GM21576 (cell line): ENCODE results near the gene ERBB3.

ENCODE experiments used
- ATAC-seq: cut with Tn5 transposase; IDR thresholded peaks from one replicate; pipeline ENCODE4 v1.9.1; 2021; ENCODE audit warnings: mild to moderate bottlenecking, moderate library complexity; ENCODE audit not compliant: unreplicated experiment

Gene ERBB3

GRCh38 chr12:56129942-56130495 lies 50.1 kb downstream of the ERBB3 start:
- no peak for ATAC-seq

- no peak for ATAC-seq
These were observed 50.9 kb downstream of the ERBB3 start for GRCh38 chr12:56130876-56131275.

GRCh38 chr12:56134897-56135296 lies 54.9 kb downstream of the ERBB3 start:
- no peak for ATAC-seq

GRCh38 chr12:56137853-56138571 lies 58.0 kb downstream of the ERBB3 start:
- ATAC-seq: no peak

- ATAC-seq: no peak
These were observed 62.2 kb downstream of the ERBB3 start for GRCh38 chr12:56141946-56142784.

GRCh38 chr12:56143217-56143616 lies 63.3 kb downstream of the ERBB3 start:
- no peak for ATAC-seq

GRCh38 chr12:56143870-56144269 lies 63.9 kb downstream of the ERBB3 start:
- ATAC-seq: no peak

GRCh38 chr12:56145217-56145616 lies 65.3 kb downstream of the ERBB3 start:
- no peak for ATAC-seq

GRCh38 chr12:56146492-56147460 lies 66.8 kb downstream of the ERBB3 start:
- ATAC-seq: no peak

- no peak for ATAC-seq
These were observed 70.6 kb downstream of the ERBB3 start for GRCh38 chr12:56150563-56150962.

GRCh38 chr12:56151672-56152131 lies 71.7 kb downstream of the ERBB3 start:
- peak; percentile 45 for ATAC-seq

- ATAC-seq: peak; percentile 86
These were observed 72.3 kb downstream of the ERBB3 start, which contains the start of gene MYL6B for GRCh38 chr12:56152132-56152755. Gene MYL6B, plus strand, starts transcription at chr12:56152587. Its CDS starts 1,332 bp downstream, at chr12:56153919.
